Islet of Langerhans (tissue), 1 donor: ENCODE results near the gene SYNE2.

Experiments used
- FAIRE-seq: peaks from one replicate; lab custom pipeline; 2011; peaks lifted over from hg19 to GRCh38; lab: Jason Lieb, UNC

Gene SYNE2

DNA sequence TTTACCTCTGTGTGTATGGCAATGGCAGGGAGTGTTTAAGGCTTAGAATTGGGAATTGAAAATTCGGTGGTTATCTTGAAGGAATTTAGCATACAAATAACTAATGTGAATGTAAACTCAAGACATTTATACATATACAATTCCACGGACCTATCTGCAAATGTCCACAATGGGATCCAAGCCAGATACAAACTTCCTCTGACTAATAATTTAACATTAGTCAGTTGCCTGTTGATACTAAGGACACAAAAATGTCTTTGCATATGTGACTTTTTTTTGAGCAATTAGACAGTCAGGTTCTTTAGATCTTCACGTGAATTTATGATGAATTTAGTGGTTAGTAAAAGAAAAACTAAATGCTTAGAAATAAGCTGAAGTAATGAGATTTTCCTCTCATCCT lies 400.9 kb downstream of the SYNE2 start:
- no peak for FAIRE-seq

GRCh38 chr14:64255756-64256155 lies 403.0 kb downstream of the SYNE2 start:
- FAIRE-seq: no peak

DNA sequence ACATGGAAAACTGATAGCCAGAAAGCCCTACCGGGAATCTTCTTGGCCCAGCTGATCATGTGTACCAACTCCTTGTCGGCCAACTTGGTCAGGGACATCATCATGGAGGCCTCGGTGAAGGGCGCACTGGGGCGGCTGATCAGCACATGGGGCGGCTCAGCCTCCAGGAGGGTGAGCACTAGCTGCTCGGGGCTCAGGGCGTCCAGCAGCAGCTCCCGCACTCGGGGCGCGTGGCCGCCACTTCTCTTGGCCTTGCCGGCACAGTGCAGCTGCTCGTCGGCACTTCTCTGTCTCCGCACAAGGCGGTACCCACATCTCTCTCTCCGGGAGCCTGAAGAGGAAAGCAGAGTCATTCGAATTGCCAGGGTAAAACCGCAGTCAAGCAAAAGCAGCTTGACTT lies 407.6 kb downstream of the SYNE2 start:
- FAIRE-seq: no peak

GRCh38 chr14:64265222-64265621 lies 412.4 kb downstream of the SYNE2 start:
- FAIRE-seq: no peak

- FAIRE-seq: no peak
Observed at GRCh38 chr14:64266239-64266638, 413.4 kb downstream of the SYNE2 start.

GRCh38 chr14:64272019-64272418 lies 419.2 kb downstream of the SYNE2 start:
- FAIRE-seq: no peak
